ENCODE measurements around the gene GRIA2.

GRCh38 chr4:157314906-157315305 is 94.4 kb downstream of the GRIA2 start:
- no peak for TF ChIP-seq CTCF (IDR thresholded peaks at IDR 0.05)
- no peak for TF ChIP-seq POLR2A (IDR thresholded peaks at IDR 0.05)

Measured in thyroid gland (tissue), 4 donors.